HepG2 (cell line): ENCODE results near the gene VWCE. TPM values are rescaled to one million over a fixed set of nuclear protein-coding genes. Genes with fewer than 3 reads are reported as not detected.
A peak's percentile ranks its signal among the peaks of the same experiment; 100 is the strongest.

ENCODE experiments used
- FOXO1 ChIP-seq: sonication (generic); formaldehyde crosslinking; IDR thresholded peaks from 2 replicates; pipeline ENCODE4 v1.4.0; 2020; ENCODE audit warnings: missing genetic modification reagents
- GATAD2A ChIP-seq: IDR thresholded peaks from 2 replicates; pipeline ENCODE4 v1.6.1; 2016
- KDM1A ChIP-seq: IDR thresholded peaks from 2 replicates; pipeline ENCODE4 v1.6.1; 2016; ENCODE audit warnings: missing compliant biosample characterization
- MAFG ChIP-seq: sonication (generic); formaldehyde crosslinking; IDR thresholded peaks from 2 replicates; pipeline ENCODE4 v1.5.1; 2020; ENCODE audit warnings: mild to moderate bottlenecking, missing genetic modification reagents
- NFIC ChIP-seq: IDR thresholded peaks from 2 replicates; pipeline ENCODE4 v1.6.1; 2012; ENCODE audit warnings: mild to moderate bottlenecking, low read length, inconsistent platforms
- PATZ1 ChIP-seq: sonication (generic); formaldehyde crosslinking; IDR thresholded peaks from 2 replicates; pipeline ENCODE4 v1.4.0; 2020; ENCODE audit warnings: missing genetic modification reagents
- RBAK ChIP-seq: sonication (generic); formaldehyde crosslinking; IDR thresholded peaks from 2 replicates; pipeline ENCODE4 v1.5.1; 2020; ENCODE audit warnings: mild to moderate bottlenecking, missing genetic modification reagents
- RFX3 ChIP-seq: IDR thresholded peaks from 2 replicates; pipeline ENCODE4 v1.6.1; 2016; ENCODE audit warnings: missing biosample characterization, missing genetic modification reagents
- SETDB1 ChIP-seq: sonication (generic); formaldehyde crosslinking; IDR thresholded peaks from 2 replicates; pipeline ENCODE4 v1.5.1; 2020; ENCODE audit warnings: missing genetic modification reagents, mild to moderate bottlenecking, borderline replicate concordance
- SOX13 ChIP-seq, 3 experiments: fragments of 450-650 bp in 1 of 3; sonication (generic) in 1 of 3; formaldehyde crosslinking in 1 of 3; IDR thresholded peaks in 2 of 3; conservative IDR thresholded peaks in 1 of 3; 2 replicates each; pipeline versions ENCODE4 v1.5.0 to v1.6.1; 2016 to 2020; ENCODE audit warnings: antibody characterized with exemption in 1 of 3, mild to moderate bottlenecking in 1 of 3, missing compliant biosample characterization in 1 of 3, missing genetic modification reagents in 1 of 3, moderate library complexity in 1 of 3
- SP5 ChIP-seq: IDR thresholded peaks from 2 replicates; pipeline ENCODE4 v1.6.1; 2016; ENCODE audit warnings: low read depth, borderline replicate concordance
- TMF1 ChIP-seq: sonication (generic); formaldehyde crosslinking; IDR thresholded peaks from 2 replicates; pipeline ENCODE4 v1.8.1; 2022; ENCODE audit warnings: low read depth, missing genetic modification reagents
- USF2 ChIP-seq, 2 experiments: sonication (generic) in 1 of 2; formaldehyde crosslinking in 1 of 2; IDR thresholded peaks; 2 replicates each; pipeline versions ENCODE4 v1.5.1 to v1.6.1; 2011 to 2020; ENCODE audit warnings: borderline replicate concordance in 1 of 2, low read depth in 1 of 2, low read length in 1 of 2, mild to moderate bottlenecking in 1 of 2, missing genetic modification reagents in 1 of 2, moderate library complexity in 1 of 2
- ZNF124 ChIP-seq: sonication (generic); formaldehyde crosslinking; IDR thresholded peaks from 2 replicates; pipeline ENCODE4 v1.4.0; 2020; ENCODE audit warnings: missing genetic modification reagents
- ZNF354B ChIP-seq: sonication (generic); formaldehyde crosslinking; IDR thresholded peaks from 2 replicates; pipeline ENCODE4 v1.8.0; 2022; ENCODE audit warnings: mild to moderate bottlenecking, missing genetic modification reagents
- ZNF446 ChIP-seq: sonication (generic); formaldehyde crosslinking; IDR thresholded peaks from 2 replicates; pipeline ENCODE4 v1.5.0; 2020; ENCODE audit warnings: mild to moderate bottlenecking, missing genetic modification reagents
- ZNF670 ChIP-seq: sonication (generic); formaldehyde crosslinking; IDR thresholded peaks from 2 replicates; pipeline ENCODE4 v1.8.0; 2022; ENCODE audit warnings: mild to moderate bottlenecking, missing genetic modification reagents, borderline replicate concordance
- ZNF691 ChIP-seq: sonication (generic); formaldehyde crosslinking; IDR thresholded peaks from 2 replicates; pipeline ENCODE4 v1.4.0; 2020; ENCODE audit warnings: missing genetic modification reagents, low read depth, mild to moderate bottlenecking, borderline replicate concordance
- ZNF780A ChIP-seq: sonication (generic); formaldehyde crosslinking; IDR thresholded peaks from 2 replicates; pipeline ENCODE4 v1.8.0; 2022; ENCODE audit warnings: mild to moderate bottlenecking, missing genetic modification reagents, moderate library complexity
- ZNF816 ChIP-seq: sonication (generic); formaldehyde crosslinking; IDR thresholded peaks from 2 replicates; pipeline ENCODE4 v1.8.0; 2022; ENCODE audit warnings: missing genetic modification reagents, mild to moderate bottlenecking, borderline replicate concordance
- polyA plus RNA-seq, 8 experiments: library from polyadenylated mRNA; depleted of rRNA in 3 of 8; stranded (reverse) in 7 of 8; unstranded in 1 of 8; fragments of >200 nt; fragmentation: Illumina TruSeq in 4 of 8; extraction: Trizol in 4 of 8; gene quantifications; 2 replicates each; pipeline versions ENCODE4 v1.2.1 to v1.2.3, GENCODE V29; 2011 to 2016; ENCODE audit warnings: low read depth in 4 of 8, missing spikeins in 1 of 8, mixed read lengths in 1 of 8; ENCODE audit not compliant: insufficient read depth in 1 of 8
- total RNA-seq, 5 experiments: library from RNA; depleted of rRNA; stranded (reverse); fragments of >200 nt; fragmentation: Illumina TruSeq; extraction: Trizol; gene quantifications; 2 replicates each; pipeline ENCODE4 v1.2.3, GENCODE V29; 2016; ENCODE audit warnings: low read depth in 1 of 5
- TF ChIP-seq, protein P1 (sequence below): sonication (generic); formaldehyde crosslinking; IDR thresholded peaks from 2 replicates; pipeline ENCODE4 v1.5.1; 2020; ENCODE audit warnings: missing genetic modification reagents, mild to moderate bottlenecking, borderline replicate concordance
- TF ChIP-seq, protein P2 (sequence below): sonication (generic); formaldehyde crosslinking; conservative IDR thresholded peaks from 2 replicates; pipeline ENCODE4 v1.8.1; 2023; ENCODE audit warnings: missing genetic modification reagents

Gene VWCE
- total and polyA plus RNA-seq, 2 of the 13 experiments (the other 11 are each of a cell fraction or from before 2014, with no cell fraction given), result 27.6 to 58.3 TPM

DNA sequence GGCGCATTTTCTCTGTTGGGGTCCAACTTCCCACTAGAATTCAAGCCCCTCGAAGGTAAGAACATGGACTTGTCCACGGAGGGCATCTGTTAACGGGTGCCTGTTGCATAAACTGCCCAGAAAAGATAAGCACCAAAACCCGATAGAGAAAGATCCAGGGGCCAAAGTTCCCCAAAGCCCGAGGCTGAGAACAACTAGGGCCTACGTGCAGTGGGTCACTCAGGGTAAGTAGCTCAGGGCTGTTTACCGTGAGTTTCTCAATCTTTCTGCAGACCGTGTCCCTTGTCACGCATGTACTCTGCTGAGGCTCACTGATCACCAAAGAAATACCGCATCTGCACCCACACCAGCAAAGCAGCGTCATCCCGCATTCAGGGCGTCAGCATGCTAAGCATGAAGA lies 29.8 kb downstream of the VWCE start (continued):
- TF ChIP-seq ZNF691 (CRISPR knock-in tag) (no peak), TMF1 (CRISPR knock-in tag) (no peak), SETDB1 (CRISPR knock-in tag) (no peak), NFIC (peak; percentile 38; the same call in 1 of the 2 replicates), ZNF124 (CRISPR knock-in tag) (no peak), ZNF354B (no peak), FOXO1 (CRISPR knock-in tag) (peak; percentile 81; the same call in 1 of the 2 replicates), SOX13 (IDR thresholded peaks at IDR 0.05) (no peak), SOX13 (CRISPR knock-in tag; conservative IDR thresholded peaks at IDR 0.05 in 1 of 2, IDR thresholded peaks at IDR 0.05 in 1 of 2) (peak in 1 of 2 experiments; percentile 19; a peak in 1 of 4 replicates), ZNF670 (no peak), KDM1A (CRISPR knock-in tag) (no peak), ZNF816 (no peak), SP5 (CRISPR knock-in tag) (no peak), RFX3 (CRISPR knock-in tag) (no peak), USF2 (IDR thresholded peaks at IDR 0.05; ENCODE audit: low read depth, low read length) (no peak), USF2 (CRISPR knock-in tag; IDR thresholded peaks at IDR 0.05; ENCODE audit: borderline replicate concordance) (no peak), RBAK (CRISPR knock-in tag) (no peak), MAFG (CRISPR knock-in tag) (no peak), PATZ1 (CRISPR knock-in tag) (no peak), ZNF446 (CRISPR knock-in tag) (no peak), ZNF780A (CRISPR knock-in tag) (no peak), GATAD2A (CRISPR knock-in tag) (peak; percentile 50)
- TF ChIP-seq, protein P1, sequence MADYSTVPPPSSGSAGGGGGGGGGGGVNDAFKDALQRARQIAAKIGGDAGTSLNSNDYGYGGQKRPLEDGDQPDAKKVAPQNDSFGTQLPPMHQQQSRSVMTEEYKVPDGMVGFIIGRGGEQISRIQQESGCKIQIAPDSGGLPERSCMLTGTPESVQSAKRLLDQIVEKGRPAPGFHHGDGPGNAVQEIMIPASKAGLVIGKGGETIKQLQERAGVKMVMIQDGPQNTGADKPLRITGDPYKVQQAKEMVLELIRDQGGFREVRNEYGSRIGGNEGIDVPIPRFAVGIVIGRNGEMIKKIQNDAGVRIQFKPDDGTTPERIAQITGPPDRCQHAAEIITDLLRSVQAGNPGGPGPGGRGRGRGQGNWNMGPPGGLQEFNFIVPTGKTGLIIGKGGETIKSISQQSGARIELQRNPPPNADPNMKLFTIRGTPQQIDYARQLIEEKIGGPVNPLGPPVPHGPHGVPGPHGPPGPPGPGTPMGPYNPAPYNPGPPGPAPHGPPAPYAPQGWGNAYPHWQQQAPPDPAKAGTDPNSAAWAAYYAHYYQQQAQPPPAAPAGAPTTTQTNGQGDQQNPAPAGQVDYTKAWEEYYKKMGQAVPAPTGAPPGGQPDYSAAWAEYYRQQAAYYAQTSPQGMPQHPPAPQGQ, result no peak
- TF ChIP-seq, protein P2, sequence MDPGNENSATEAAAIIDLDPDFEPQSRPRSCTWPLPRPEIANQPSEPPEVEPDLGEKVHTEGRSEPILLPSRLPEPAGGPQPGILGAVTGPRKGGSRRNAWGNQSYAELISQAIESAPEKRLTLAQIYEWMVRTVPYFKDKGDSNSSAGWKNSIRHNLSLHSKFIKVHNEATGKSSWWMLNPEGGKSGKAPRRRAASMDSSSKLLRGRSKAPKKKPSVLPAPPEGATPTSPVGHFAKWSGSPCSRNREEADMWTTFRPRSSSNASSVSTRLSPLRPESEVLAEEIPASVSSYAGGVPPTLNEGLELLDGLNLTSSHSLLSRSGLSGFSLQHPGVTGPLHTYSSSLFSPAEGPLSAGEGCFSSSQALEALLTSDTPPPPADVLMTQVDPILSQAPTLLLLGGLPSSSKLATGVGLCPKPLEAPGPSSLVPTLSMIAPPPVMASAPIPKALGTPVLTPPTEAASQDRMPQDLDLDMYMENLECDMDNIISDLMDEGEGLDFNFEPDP, result no peak
